Osteoblast (primary cell): ENCODE measurements around the gene ZDHHC7. TPM values are rescaled to one million over a fixed set of nuclear protein-coding genes. Genes with fewer than 3 reads are reported as not detected.

ENCODE experiments used
- DNase-seq: peaks from one replicate; pipeline ENCODE4 v3.0.0; 2011; ENCODE audit warnings: low spot score, mixed read lengths; ENCODE audit not compliant: insufficient read length; ENCODE audit errors: missing footprints
- H2AFZ ChIP-seq: 2 replicates; pipeline ENCODE4 v1.6.0; 2011; ENCODE audit warnings: mild to moderate bottlenecking, low read length
- H3K27ac ChIP-seq: 2 replicates; pipeline ENCODE4 v1.5.1; 2011; ENCODE audit warnings: mild to moderate bottlenecking, low read depth, low read length, moderate library complexity
- H3K27me3 ChIP-seq: 2 replicates; pipeline ENCODE4 v1.6.0; 2012; ENCODE audit warnings: mild to moderate bottlenecking, control low read depth, inconsistent platforms, low read length, moderate library complexity; ENCODE audit not compliant: insufficient read depth
- H3K36me3 ChIP-seq: 2 replicates; pipeline ENCODE4 v1.5.1; 2011; ENCODE audit warnings: mild to moderate bottlenecking, low read length, control low read depth, moderate library complexity; ENCODE audit not compliant: insufficient read depth
- H3K4me1 ChIP-seq: 2 replicates; pipeline ENCODE4 v1.5.1; 2011; ENCODE audit warnings: mild to moderate bottlenecking, low read length, control low read depth, moderate library complexity; ENCODE audit not compliant: insufficient read depth
- H3K4me2 ChIP-seq: 2 replicates; pipeline ENCODE4 v1.6.0; 2011; ENCODE audit warnings: mild to moderate bottlenecking, low read length; ENCODE audit not compliant: insufficient read depth
- H3K4me3 ChIP-seq: fragments of 200-600 bp; sonication (generic); 3 replicates; pipeline ENCODE4 v1.5.1; 2012; ENCODE audit warnings: mild to moderate bottlenecking, low read length, inconsistent platforms; ENCODE audit not compliant: insufficient read depth
- H3K79me2 ChIP-seq: 2 replicates; pipeline ENCODE4 v1.6.0; 2012; ENCODE audit warnings: mild to moderate bottlenecking, low read length, control low read depth, inconsistent platforms; ENCODE audit not compliant: insufficient read depth
- H3K9me3 ChIP-seq: 2 replicates; pipeline ENCODE4 v1.5.1; 2011; ENCODE audit warnings: low read depth, low read length, control low read depth
- H4K20me1 ChIP-seq: 2 replicates; pipeline ENCODE4 v1.6.0; 2012; ENCODE audit warnings: mild to moderate bottlenecking, low read length, control low read depth; ENCODE audit not compliant: insufficient read depth
- CTCF ChIP-seq: IDR thresholded peaks from 2 replicates; pipeline ENCODE4 v1.5.1; 2011; ENCODE audit warnings: mild to moderate bottlenecking, low read depth, low read length, moderate library complexity; ENCODE audit errors: extremely low read depth
- total RNA-seq: library from RNA; depleted of rRNA; stranded (reverse); fragments of >200 nt; gene quantifications from 2 replicates; pipeline ENCODE4 v1.2.3, GENCODE V29; 2012

Gene ZDHHC7
- total RNA-seq, 1 donor = 134 TPM

GRCh38 chr16:84926462-84926861 is 84.9 kb downstream of the ZDHHC7 start:
- Histone ChIP-seq H3K27ac (no peak overlapping the region), H2AFZ (no peak overlapping the region), H3K36me3 (no peaks in the 10 kb centered on the region), H3K9me3 (no peaks in the 10 kb centered on the region), H3K4me1 (peaks cover 3% of the 10 kb centered on the region), H3K79me2 (no peaks in the 10 kb centered on the region), H3K4me2 (no peak overlapping the region), H3K27me3 (no peaks in the 10 kb centered on the region), H4K20me1 (no peaks in the 10 kb centered on the region), H3K4me3 (no peak overlapping the region)
- DNase-seq = no peak
- TF ChIP-seq CTCF = no peak

GRCh38 chr16:84925773-84926372 is 85.5 kb downstream of the ZDHHC7 start:
- Histone ChIP-seq H3K4me1 (peaks cover 3% of the 10 kb centered on the region), H2AFZ (no peak overlapping the region), H3K79me2 (no peaks in the 10 kb centered on the region), H3K4me3 (no peak overlapping the region), H3K4me2 (no peak overlapping the region), H3K36me3 (no peaks in the 10 kb centered on the region), H3K27ac (no peak overlapping the region), H3K27me3 (no peaks in the 10 kb centered on the region), H3K9me3 (no peaks in the 10 kb centered on the region), H4K20me1 (no peaks in the 10 kb centered on the region)
- TF ChIP-seq CTCF = peak; percentile 9
- DNase-seq = peak; percentile 43

GRCh38 chr16:84925092-84925772 is 86.1 kb downstream of the ZDHHC7 start:
- H3K79me2 ChIP-seq = no peaks in the 10 kb centered on the region
- H4K20me1 ChIP-seq = no peaks in the 10 kb centered on the region
- no peaks in the 10 kb centered on the region for H3K36me3 ChIP-seq

More at GRCh38 chr16:84925092-84925772, 86.1 kb downstream of the ZDHHC7 start:
- peaks cover 3% of the 10 kb centered on the region for H3K4me1 ChIP-seq
- H3K9me3 ChIP-seq = no peaks in the 10 kb centered on the region
- H3K27ac ChIP-seq = no peak overlapping the region
- TF ChIP-seq CTCF = peak; percentile 83
- H3K4me3 ChIP-seq = no peak overlapping the region
- H3K27me3 ChIP-seq = no peaks in the 10 kb centered on the region
- peak; percentile 89 for DNase-seq
- no peak overlapping the region for H3K4me2 ChIP-seq
- H2AFZ ChIP-seq = no peak overlapping the region
